Esophagus (tissue), 2 donors: ENCODE measurements around the gene DYDC1. TPM values are rescaled to one million over a fixed set of nuclear protein-coding genes. Genes with fewer than 3 reads are reported as not detected.
A peak's percentile ranks its signal among the peaks of the same experiment; 100 is the strongest.
"Not testable (repeated sequence)": the region's sequence is repeated elsewhere in the genome, so short reads cannot be mapped to it uniquely, and the experiment has no call there.

ENCODE experiments used
- H3K27ac ChIP-seq, 2 donors: one replicate each; pipeline ENCODE4 v1.5.1; 2013; ENCODE audit warnings: low read depth in 2 of 2, mild to moderate bottlenecking in 2 of 2, inconsistent platforms in 1 of 2, low read length in 1 of 2, moderate library complexity in 1 of 2
- H3K27me3 ChIP-seq, 2 donors: one replicate each; pipeline ENCODE4 v1.6.1; 2013; ENCODE audit warnings: low read length in 2 of 2, control low read depth in 1 of 2, mild to moderate bottlenecking in 1 of 2; ENCODE audit not compliant: insufficient read depth in 2 of 2, control insufficient read depth in 1 of 2
- H3K36me3 ChIP-seq, 2 donors: one replicate each; pipeline ENCODE4 v1.6.1; 2013; ENCODE audit warnings: low read length in 1 of 2; ENCODE audit not compliant: control insufficient read depth in 2 of 2, insufficient read depth in 2 of 2
- H3K4me1 ChIP-seq, 2 donors: one replicate each; pipeline ENCODE4 v1.6.1; 2013; ENCODE audit warnings: low read length in 1 of 2; ENCODE audit not compliant: control insufficient read depth in 2 of 2, insufficient read depth in 2 of 2
- H3K4me3 ChIP-seq, 2 donors: one replicate each; pipeline ENCODE4 v1.5.1; 2013; ENCODE audit warnings: low read length in 2 of 2, mild to moderate bottlenecking in 2 of 2, low read depth in 1 of 2, moderate library complexity in 1 of 2
- H3K9me3 ChIP-seq, 2 donors: one replicate each; pipeline ENCODE4 v1.6.1; 2013; ENCODE audit warnings: mild to moderate bottlenecking in 2 of 2, low read depth in 1 of 2, low read length in 1 of 2, moderate library complexity in 1 of 2; ENCODE audit not compliant: control insufficient read depth in 2 of 2, insufficient read depth in 1 of 2
- WGBS, 2 donors: extraction: QIAGEN DNeasy Blood & Tissue Kit; methylation state at CpG; one replicate each; pipeline ENCODE4 v1.1.7; 2013; 5-methylcytosine and 5-hydroxymethylcytosine counted together
- polyA plus RNA-seq, 2 donors: library from polyadenylated mRNA; stranded (reverse); fragments of 200-250 nt; gene quantifications; one replicate each; pipeline ENCODE4 v1.2.3, GENCODE V29; 2013
- donor health status: healthy with polysubstance abuse.
- donor health status: Bipolar disorder and iron deficiency.

DYDC1 gene
- polyA plus RNA-seq, 2 donors, result not detected

GRCh38 chr10:80380185-80380584 lies 23.6 kb upstream of the DYDC1 start:
- WGBS, 2 donors, result 74 to 78% methylated on average over 4 of the region's 4 CpGs

GRCh38 chr10:80379701-80380100 lies 23.1 kb upstream of the DYDC1 start:
- Histone ChIP-seq H3K9me3 (no peaks in the 10 kb centered on the region), H3K36me3 (no peaks in the 10 kb centered on the region), H3K27ac (no peak overlapping the region), H3K4me1 (no peaks in the 10 kb centered on the region), H3K4me3 (no peak overlapping the region), H3K27me3 (no peaks in the 10 kb centered on the region)
- 23 to 55% methylated on average over 3 of the region's 3 CpGs for WGBS, 2 donors

More at GRCh38 chr10:80380185-80380584, 23.6 kb upstream of the DYDC1 start:
- H3K4me3 ChIP-seq, result no peak overlapping the region
- no peaks in the 10 kb centered on the region for H3K36me3 ChIP-seq
- no peaks in the 10 kb centered on the region for H3K9me3 ChIP-seq
- H3K27ac ChIP-seq, result no peak overlapping the region
- H3K27me3 ChIP-seq, result no peaks in the 10 kb centered on the region
- no peaks in the 10 kb centered on the region for H3K4me1 ChIP-seq

- no peaks in the 10 kb centered on the region for H3K9me3 ChIP-seq
Measured at GRCh38 chr10:80373502-80373901, 16.9 kb upstream of the DYDC1 start.

GRCh38 chr10:80372675-80373074 lies 16.1 kb upstream of the DYDC1 start:
- no peaks in the 10 kb centered on the region for H3K4me1 ChIP-seq
- H3K36me3 ChIP-seq, result no peaks in the 10 kb centered on the region
- H3K27me3 ChIP-seq, result no peaks in the 10 kb centered on the region
- no peak overlapping the region for H3K27ac ChIP-seq
- WGBS, 2 donors, result 73 to 79% methylated on average over 5 of the region's 5 CpGs
- H3K9me3 ChIP-seq, result no peaks in the 10 kb centered on the region
- no peak overlapping the region for H3K4me3 ChIP-seq

More at GRCh38 chr10:80373502-80373901, 16.9 kb upstream of the DYDC1 start:
- H3K27ac ChIP-seq, result no peak overlapping the region
- no peak overlapping the region for H3K4me3 ChIP-seq
- H3K4me1 ChIP-seq, result no peaks in the 10 kb centered on the region
- no peaks in the 10 kb centered on the region for H3K27me3 ChIP-seq
- 55 to 65% methylated on average over 2 of the region's 2 CpGs for WGBS, 2 donors
- no peaks in the 10 kb centered on the region for H3K36me3 ChIP-seq

- WGBS, 2 donors, result 73 to 81% methylated on average over 6 of the region's 6 CpGs
- Histone ChIP-seq H3K4me1 (no peaks in the 10 kb centered on the region), H3K36me3 (no peaks in the 10 kb centered on the region), H3K9me3 (peaks cover 0 to 2% of the 10 kb centered on the region in 2 donors), H3K4me3 (no peak overlapping the region), H3K27me3 (no peaks in the 10 kb centered on the region), H3K27ac (no peak overlapping the region)
Measured at GRCh38 chr10:80371467-80371866, 14.9 kb upstream of the DYDC1 start.

- Histone ChIP-seq H3K36me3 (no peaks in the 10 kb centered on the region), H3K4me3 (no peak overlapping the region), H3K27ac (no peak overlapping the region), H3K4me1 (no peaks in the 10 kb centered on the region), H3K9me3 (peaks cover 0 to 2% of the 10 kb centered on the region in 2 donors), H3K27me3 (no peaks in the 10 kb centered on the region)
- WGBS, 2 donors, result 0 to 33% methylated on average over 1 of the region's 1 CpG
Measured at GRCh38 chr10:80365510-80365909, 9.0 kb upstream of the DYDC1 start.

- no peak overlapping the region for H3K27ac ChIP-seq
- WGBS, 2 donors, result 93 to 95% methylated on average over 19 to 22 of the region's 22 CpGs
- peaks cover 0 to 3% of the 10 kb centered on the region in 2 donors for H3K9me3 ChIP-seq
- peaks cover 6 to 13% of the 10 kb centered on the region in 2 donors for H3K4me1 ChIP-seq
- H3K36me3 ChIP-seq, result no peaks in the 10 kb centered on the region
- H3K27me3 ChIP-seq, result no peaks in the 10 kb centered on the region
- H3K4me3 ChIP-seq, result no peak overlapping the region
Measured at GRCh38 chr10:80359644-80360043, 3.1 kb upstream of the DYDC1 start.

- 31 to 80% methylated on average over 1 to 2 of the region's 2 CpGs for WGBS, 2 donors
- not testable (repeated sequence) for H3K9me3 ChIP-seq, H3K27me3 ChIP-seq, H3K27ac ChIP-seq, H3K36me3 ChIP-seq, H3K4me3 ChIP-seq
- peaks cover 6 to 13% of the 10 kb centered on the region in 2 donors for H3K4me1 ChIP-seq
Measured at GRCh38 chr10:80358925-80359324, 2.4 kb upstream of the DYDC1 start.

GRCh38 chr10:80357851-80358125 lies 1.2 kb upstream of the DYDC1 start:
- Histone ChIP-seq H3K9me3 (peaks cover 0 to 3% of the 10 kb centered on the region in 2 donors), H3K36me3 (no peaks in the 10 kb centered on the region), H3K27me3 (no peaks in the 10 kb centered on the region), H3K4me3 (no peak overlapping the region), H3K4me1 (peaks cover 6 to 13% of the 10 kb centered on the region in 2 donors), H3K27ac (no peak overlapping the region)
- 81 to 82% methylated on average over 5 of the region's 5 CpGs for WGBS, 2 donors

- H3K36me3 ChIP-seq, result no peaks in the 10 kb centered on the region
Measured at GRCh38 chr10:80356989-80357850, 665 bp upstream of the DYDC1 start.

More at GRCh38 chr10:80356989-80357850, 665 bp upstream of the DYDC1 start:
- Histone ChIP-seq H3K4me1 (peaks cover 6 to 13% of the 10 kb centered on the region in 2 donors), H3K27ac (no peak overlapping the region), H3K27me3 (no peaks in the 10 kb centered on the region), H3K4me3 (peak overlapping the region; percentile 36 to 37), H3K9me3 (peaks cover 0 to 3% of the 10 kb centered on the region in 2 donors)
- WGBS, 2 donors, result 9% methylated on average over 46 to 50 of the region's 50 CpGs
